Measurements from ENCODE around the gene DDAH2. TPM values are rescaled to one million over a fixed set of nuclear protein-coding genes. Genes with fewer than 3 reads are reported as not detected.

The DDAH2 gene
- total RNA-seq, 2 donors from 2014 or later = 73.3 to 83.7 TPM

DNA sequence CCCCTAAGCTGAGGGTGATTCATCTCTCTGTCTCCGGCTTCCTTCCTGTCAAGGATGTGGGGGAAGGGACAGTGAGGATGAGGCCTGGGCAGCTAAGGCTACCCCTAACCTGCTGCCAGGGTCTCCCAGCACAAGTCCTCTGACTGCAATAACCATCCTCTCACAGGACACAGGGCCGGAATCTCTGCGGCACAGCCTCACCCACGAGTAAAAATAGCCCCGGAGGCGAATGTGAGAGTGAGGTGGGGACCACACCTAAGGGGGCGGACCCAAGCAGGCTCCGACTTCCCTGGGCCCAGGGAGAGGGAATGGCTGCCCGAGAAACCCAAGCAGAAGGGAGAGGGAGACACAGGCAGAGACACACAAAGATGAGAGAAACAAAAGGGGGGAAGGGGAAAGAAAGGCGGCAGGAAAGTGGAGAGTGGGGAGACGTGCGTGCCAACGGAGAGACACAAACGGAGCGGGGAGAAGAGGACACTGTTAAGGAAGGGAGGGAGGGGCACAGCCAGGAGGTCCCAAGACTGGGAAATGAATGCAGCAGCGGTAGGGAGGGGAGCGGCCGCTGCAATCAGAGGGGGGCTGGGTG is 5.8 kb upstream of the DDAH2 start:
- Histone ChIP-seq H3K4me1 (replicated peaks) (peaks cover 17% of the 10 kb centered on the region), H3K9me3 (no peaks in the 10 kb centered on the region), H3K36me3 (peaks cover 4 to 14% of the 10 kb centered on the region in 2 donors), H3K27me3 (replicated peaks; ENCODE audit: insufficient read depth) (no peaks in the 10 kb centered on the region), H3K4me3 (peak overlapping the region; percentile 61 to 78), H3K27ac (peak overlapping the region; percentile 94 to 98)
- DNase-seq (ENCODE audit: low spot score) = peak; percentile 60
- TF ChIP-seq POLR2AphosphoS5 (IDR thresholded peaks at IDR 0.05) (peak; percentile 71), POLR2A (IDR thresholded peaks at IDR 0.05) (peak; percentile 75)
- TF ChIP-seq, protein P1, sequence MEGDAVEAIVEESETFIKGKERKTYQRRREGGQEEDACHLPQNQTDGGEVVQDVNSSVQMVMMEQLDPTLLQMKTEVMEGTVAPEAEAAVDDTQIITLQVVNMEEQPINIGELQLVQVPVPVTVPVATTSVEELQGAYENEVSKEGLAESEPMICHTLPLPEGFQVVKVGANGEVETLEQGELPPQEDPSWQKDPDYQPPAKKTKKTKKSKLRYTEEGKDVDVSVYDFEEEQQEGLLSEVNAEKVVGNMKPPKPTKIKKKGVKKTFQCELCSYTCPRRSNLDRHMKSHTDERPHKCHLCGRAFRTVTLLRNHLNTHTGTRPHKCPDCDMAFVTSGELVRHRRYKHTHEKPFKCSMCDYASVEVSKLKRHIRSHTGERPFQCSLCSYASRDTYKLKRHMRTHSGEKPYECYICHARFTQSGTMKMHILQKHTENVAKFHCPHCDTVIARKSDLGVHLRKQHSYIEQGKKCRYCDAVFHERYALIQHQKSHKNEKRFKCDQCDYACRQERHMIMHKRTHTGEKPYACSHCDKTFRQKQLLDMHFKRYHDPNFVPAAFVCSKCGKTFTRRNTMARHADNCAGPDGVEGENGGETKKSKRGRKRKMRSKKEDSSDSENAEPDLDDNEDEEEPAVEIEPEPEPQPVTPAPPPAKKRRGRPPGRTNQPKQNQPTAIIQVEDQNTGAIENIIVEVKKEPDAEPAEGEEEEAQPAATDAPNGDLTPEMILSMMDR (IDR thresholded peaks at IDR 0.05) = no peak
- intact Hi-C loops (cut with DNase I) = loop anchor here (5.0 kb wide), 1 partner anchor 87 kb away; no protein-coding TSS in a partner anchor
- 0% methylated on average over 18 of the region's 18 CpGs for WGBS

DNA sequence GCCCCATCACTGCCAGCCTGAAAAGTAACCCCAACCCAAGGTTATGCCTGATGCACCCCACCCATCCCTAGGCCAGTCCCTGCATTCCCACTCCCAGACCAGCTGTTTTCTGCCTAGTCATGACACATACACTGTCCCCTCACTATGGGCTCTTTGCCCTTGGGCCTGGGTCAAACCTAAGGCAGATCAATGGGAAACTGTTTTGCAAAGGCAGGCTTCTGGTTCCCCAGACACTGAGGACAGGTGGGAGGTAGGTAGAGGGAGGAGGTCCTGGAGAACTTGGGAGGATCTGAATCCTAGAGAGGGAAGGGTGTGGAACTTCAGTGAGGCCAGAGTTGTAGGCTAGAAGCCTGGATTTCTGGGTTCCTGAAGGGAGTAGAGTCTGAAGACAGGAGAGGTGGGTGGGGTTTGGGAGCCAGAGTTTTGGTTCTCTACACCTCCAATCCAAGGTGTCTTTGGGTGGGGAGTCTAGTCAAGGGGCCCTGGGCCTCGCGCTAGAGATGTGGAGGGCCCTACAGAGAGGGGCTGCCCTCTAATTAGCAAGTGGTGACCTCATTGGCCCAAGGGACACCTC is 5.2 kb upstream of the DDAH2 start:
- TF ChIP-seq POLR2AphosphoS5 (IDR thresholded peaks at IDR 0.05) (no peak), POLR2A (IDR thresholded peaks at IDR 0.05) (no peak)
- TF ChIP-seq, protein P1 (IDR thresholded peaks at IDR 0.05) = no peak
- 6% methylated on average over 2 of the region's 2 CpGs for WGBS
- Histone ChIP-seq H3K4me3 (peak overlapping the region; percentile 61 to 78), H3K27me3 (replicated peaks; ENCODE audit: insufficient read depth) (no peaks in the 10 kb centered on the region), H3K27ac (peak overlapping the region; percentile 94 to 98), H3K36me3 (peaks cover 4 to 14% of the 10 kb centered on the region in 2 donors), H3K4me1 (replicated peaks) (peaks cover 16% of the 10 kb centered on the region), H3K9me3 (no peaks in the 10 kb centered on the region)
- no peak for DNase-seq (ENCODE audit: low spot score)
- intact Hi-C loops (cut with DNase I) = no loop called here

DNA sequence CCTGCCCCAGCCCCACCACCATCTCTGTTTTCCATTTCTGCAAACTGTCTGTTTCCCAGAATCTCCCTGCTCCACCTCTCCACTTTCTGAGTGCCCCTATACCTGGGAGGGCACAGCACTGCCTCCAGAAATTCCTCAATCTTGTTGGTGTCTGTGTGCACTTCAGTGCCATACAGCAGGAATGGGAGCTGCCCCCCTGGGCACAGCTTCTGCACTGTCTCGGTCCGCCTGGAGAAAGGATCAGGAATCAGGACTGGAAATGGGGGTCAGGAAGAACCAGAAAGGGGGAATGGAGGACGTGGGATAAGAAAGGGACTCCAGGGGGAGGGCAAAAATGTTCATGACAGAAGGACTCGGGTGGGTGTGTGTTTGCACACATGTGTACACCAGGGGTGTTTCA is 4.6 kb upstream of the DDAH2 start:
- 76% methylated on average over 4 of the region's 4 CpGs for WGBS
- peak overlapping the region; percentile 94 to 98 for H3K27ac ChIP-seq
- intact Hi-C loops (cut with DNase I) = no loop called here
- no peaks in the 10 kb centered on the region for H3K9me3 ChIP-seq
- no peaks in the 10 kb centered on the region for H3K27me3 ChIP-seq (replicated peaks; ENCODE audit: insufficient read depth)
- peak overlapping the region in 1 of 2 donors; percentile 78 for H3K4me3 ChIP-seq
- peaks cover 4 to 14% of the 10 kb centered on the region in 2 donors for H3K36me3 ChIP-seq
- peaks cover 13% of the 10 kb centered on the region for H3K4me1 ChIP-seq (replicated peaks)
- no peak for DNase-seq (ENCODE audit: low spot score)
- TF ChIP-seq, protein P1 (IDR thresholded peaks at IDR 0.05) = no peak

DNA sequence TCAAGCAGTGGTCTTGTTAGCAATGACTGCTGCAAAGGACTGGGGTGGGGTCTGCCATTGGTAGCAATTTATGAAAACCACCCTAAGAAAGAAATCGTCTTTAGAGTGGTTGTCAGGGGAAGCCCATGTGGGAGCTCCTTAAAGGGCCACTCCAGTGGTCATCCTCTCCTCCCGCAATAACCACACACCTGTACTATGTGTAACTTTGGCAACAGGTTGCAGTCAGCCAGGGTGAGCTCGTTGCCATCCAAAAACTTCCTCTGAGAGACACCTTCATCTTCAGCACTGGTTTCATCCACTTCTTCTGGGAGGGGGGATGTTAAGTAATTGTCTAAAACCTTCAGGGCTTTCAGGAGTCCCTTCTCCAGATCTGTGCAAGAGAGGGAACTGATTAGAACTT is 2.9 kb upstream of the DDAH2 start:
- Histone ChIP-seq H3K27me3 (replicated peaks; ENCODE audit: insufficient read depth) (no peaks in the 10 kb centered on the region), H3K4me3 (no peak overlapping the region), H3K4me1 (replicated peaks) (peaks cover 16% of the 10 kb centered on the region), H3K36me3 (peaks cover 4 to 14% of the 10 kb centered on the region in 2 donors), H3K27ac (peak overlapping the region in 1 of 2 donors; percentile 2), H3K9me3 (no peaks in the 10 kb centered on the region)
- DNase-seq (ENCODE audit: low spot score) = no peak
- TF ChIP-seq POLR2A (IDR thresholded peaks at IDR 0.05) (no peak), POLR2AphosphoS5 (IDR thresholded peaks at IDR 0.05) (no peak)
- TF ChIP-seq, protein P1 (IDR thresholded peaks at IDR 0.05) = no peak
- WGBS = 71% methylated on average over 3 of the region's 3 CpGs
- intact Hi-C loops (cut with DNase I) = no loop called here

DNA sequence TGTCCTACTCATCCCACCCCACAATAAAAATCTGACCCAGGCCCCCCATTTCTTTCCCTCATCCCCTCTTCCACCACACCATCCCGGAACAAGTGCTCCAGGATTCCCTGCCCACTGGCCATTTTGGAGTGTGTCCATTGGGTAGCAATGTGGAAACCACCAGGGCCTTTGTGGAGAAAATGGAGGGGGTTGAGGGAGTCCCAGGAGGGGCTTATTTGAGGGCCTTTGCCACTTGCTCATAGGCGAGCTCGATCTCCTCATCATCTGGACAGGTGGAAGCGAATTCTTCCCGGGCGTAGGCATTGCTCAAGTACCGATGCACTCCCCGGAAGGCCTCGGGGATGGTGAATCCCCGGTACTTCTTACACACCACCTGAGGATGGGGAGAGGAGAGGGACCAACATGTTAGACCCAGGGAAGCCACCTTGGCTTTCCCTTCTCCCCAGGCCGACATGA is 1.6 kb upstream of the DDAH2 start:
- no peaks in the 10 kb centered on the region for H3K9me3 ChIP-seq
- H3K27ac ChIP-seq = peak overlapping the region; percentile 98 to 99
- H3K4me3 ChIP-seq = no peak overlapping the region
- no peaks in the 10 kb centered on the region for H3K27me3 ChIP-seq (replicated peaks; ENCODE audit: insufficient read depth)
- peaks cover 10% of the 10 kb centered on the region for H3K4me1 ChIP-seq (replicated peaks)
- H3K36me3 ChIP-seq = peaks cover 4 to 14% of the 10 kb centered on the region in 2 donors
- intact Hi-C loops (cut with DNase I) = no loop called here
- no peak for TF ChIP-seq POLR2A (IDR thresholded peaks at IDR 0.05)
- TF ChIP-seq, protein P1 (IDR thresholded peaks at IDR 0.05) = no peak
- TF ChIP-seq POLR2AphosphoS5 (IDR thresholded peaks at IDR 0.05) = no peak
- WGBS = 88% methylated on average over 11 of the region's 11 CpGs
- no peak for DNase-seq (ENCODE audit: low spot score)

Data from prostate gland (tissue), 2 donors.